ENCODE measurements around the gene CACTIN. TPM values are rescaled to one million over a fixed set of nuclear protein-coding genes. Genes with fewer than 3 reads are reported as not detected.

CACTIN gene
- total RNA-seq, 4 donors from 2014 or later: 21.1 to 46.5 (median 33.6) TPM

DNA sequence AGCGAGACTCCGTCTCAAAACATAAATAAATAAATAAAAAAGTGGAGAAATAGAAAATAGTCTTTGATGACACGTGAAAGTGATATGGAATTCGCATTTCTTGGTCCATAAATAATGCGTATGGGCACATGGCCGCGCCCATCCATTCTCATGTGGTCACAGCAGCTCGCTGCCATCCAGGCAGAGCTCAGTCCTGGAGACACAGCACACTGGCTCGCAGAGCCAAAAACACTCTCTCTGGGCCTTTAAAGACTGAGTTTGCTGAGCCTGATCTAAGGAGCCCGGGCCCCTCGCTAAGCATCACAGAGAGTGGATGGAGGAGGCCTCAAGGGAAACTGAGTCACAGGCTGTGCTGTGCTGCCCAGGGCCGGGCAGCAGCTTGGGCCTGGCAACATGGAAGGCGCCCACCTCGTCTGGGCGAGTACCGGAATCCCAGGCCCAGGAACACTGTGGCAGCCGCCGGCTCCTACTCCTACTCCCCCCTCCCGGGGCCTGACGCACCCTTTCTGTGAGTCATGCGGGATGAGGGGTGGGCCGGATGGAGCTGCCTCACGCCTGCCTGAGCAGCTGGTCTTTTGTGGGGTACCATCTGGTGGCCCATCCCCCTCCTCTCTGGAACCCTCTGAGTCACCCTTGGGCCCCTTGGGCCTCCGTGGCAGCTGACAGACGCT lies 28.9 kb upstream of the CACTIN start:
- TF ChIP-seq POLR2A (IDR thresholded peaks at IDR 0.05): no peak
- TF ChIP-seq, protein P1, sequence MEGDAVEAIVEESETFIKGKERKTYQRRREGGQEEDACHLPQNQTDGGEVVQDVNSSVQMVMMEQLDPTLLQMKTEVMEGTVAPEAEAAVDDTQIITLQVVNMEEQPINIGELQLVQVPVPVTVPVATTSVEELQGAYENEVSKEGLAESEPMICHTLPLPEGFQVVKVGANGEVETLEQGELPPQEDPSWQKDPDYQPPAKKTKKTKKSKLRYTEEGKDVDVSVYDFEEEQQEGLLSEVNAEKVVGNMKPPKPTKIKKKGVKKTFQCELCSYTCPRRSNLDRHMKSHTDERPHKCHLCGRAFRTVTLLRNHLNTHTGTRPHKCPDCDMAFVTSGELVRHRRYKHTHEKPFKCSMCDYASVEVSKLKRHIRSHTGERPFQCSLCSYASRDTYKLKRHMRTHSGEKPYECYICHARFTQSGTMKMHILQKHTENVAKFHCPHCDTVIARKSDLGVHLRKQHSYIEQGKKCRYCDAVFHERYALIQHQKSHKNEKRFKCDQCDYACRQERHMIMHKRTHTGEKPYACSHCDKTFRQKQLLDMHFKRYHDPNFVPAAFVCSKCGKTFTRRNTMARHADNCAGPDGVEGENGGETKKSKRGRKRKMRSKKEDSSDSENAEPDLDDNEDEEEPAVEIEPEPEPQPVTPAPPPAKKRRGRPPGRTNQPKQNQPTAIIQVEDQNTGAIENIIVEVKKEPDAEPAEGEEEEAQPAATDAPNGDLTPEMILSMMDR (IDR thresholded peaks at IDR 0.05): no peak
- no peak for DNase-seq (ENCODE audit: low spot score in 2 of 2)
- WGBS, 2 donors: 77 to 85% methylated on average over 16 of the region's 25 CpGs
- H3K4me3 ChIP-seq (ENCODE audit: low read depth, poor library complexity, severe bottlenecking): no peak overlapping the region
- intact Hi-C loops (cut with DNase I; ENCODE audit: low total_unique reads): no loop called here

DNA sequence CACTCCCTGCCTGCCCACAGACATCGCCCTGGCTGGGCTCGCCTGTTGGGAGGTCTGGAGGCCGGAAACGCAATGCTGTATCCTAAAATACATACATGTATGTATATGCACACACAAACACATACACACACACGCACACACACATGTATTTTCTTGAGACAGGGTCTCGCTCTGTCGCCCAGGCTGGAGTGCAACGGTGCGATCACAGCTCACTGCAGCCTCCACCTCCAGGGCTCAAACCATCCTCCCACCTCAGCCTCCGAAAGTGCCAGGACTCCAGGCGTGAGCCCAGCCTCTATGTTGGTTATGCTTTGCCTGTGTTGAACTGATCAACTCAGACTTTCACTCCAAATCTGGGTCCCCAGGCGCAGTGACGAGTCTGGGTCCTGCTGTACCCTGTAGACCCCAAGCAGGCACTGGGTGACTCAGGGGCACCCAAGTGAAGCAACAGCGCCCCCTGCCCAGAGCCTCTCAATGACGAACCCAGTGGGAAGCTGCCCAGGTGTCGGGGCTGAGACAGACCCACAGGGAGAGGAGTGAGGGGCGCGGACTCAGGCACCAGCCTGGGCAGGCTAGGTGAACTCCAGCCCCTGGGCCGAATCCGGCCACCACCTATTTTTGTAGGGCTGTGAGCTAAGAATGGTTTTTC lies 27.4 kb upstream of the CACTIN start:
- no peak for TF ChIP-seq POLR2A (IDR thresholded peaks at IDR 0.05)
- TF ChIP-seq, protein P1 (IDR thresholded peaks at IDR 0.05): no peak
- no peak for DNase-seq (ENCODE audit: low spot score in 2 of 2)
- intact Hi-C loops (cut with DNase I; ENCODE audit: low total_unique reads): no loop called here
- WGBS, 2 donors: 92 to 97% methylated on average over 20 of the region's 20 CpGs
- H3K4me3 ChIP-seq (ENCODE audit: low read depth, poor library complexity, severe bottlenecking): no peak overlapping the region

DNA sequence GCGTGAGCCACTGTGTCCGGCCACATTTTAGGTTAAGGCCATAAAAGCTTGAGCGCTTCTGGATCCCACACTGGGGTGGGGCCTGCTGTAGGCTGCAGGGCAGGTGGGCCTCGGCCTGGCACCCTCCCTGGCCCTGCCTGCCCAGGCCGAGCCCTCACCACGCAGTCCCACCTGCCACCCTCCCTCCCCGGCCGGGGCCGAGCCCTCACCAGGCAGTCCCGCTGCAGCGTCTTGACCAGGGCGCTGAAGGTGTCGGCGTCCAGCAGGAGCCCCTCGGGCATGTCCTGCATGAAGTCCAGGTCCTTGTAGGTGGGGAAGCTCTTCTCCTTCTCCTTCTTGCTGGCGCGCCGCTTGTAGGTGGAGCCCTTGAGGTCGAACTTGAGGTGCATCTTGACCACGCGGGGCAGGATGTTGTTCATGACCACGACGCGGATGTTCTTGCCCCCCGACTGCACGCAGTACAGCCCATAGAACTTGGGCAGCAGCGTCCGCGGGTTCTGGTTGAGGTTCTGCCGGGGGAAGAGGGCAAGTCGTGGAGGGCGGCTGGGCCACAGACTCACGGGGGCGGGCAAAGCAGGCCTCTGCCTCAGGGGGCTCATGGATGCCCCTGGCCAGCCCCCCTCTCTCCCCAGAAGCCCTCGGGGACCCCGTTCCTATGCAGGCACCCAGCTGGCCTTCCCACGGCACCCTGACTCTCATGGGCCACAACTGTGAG lies 26.6 kb upstream of the CACTIN start:
- intact Hi-C loops (cut with DNase I; ENCODE audit: low total_unique reads): no loop called here
- 90 to 92% methylated on average over 35 of the region's 37 CpGs for WGBS, 2 donors
- no peak for DNase-seq (ENCODE audit: low spot score in 2 of 2)

DNA sequence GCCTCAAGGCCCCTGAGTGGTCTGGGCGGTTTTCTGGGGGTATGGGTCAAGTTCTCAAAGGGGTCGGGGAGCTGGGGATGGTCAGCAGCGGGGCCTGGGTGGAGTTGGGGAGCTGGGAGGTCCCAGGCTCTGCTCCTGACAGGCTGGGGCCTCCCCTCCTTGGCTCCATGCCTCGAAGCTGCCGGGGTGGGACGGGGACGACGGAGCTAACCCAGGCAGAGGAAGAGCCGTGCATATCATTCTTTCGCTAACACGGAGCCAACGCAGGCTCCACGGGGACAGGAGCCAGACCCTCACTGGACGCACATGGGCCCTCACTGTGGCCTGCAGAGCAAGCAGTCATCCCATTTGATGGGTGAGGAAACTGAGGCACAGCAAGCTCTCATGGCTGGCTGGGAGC lies 25.8 kb upstream of the CACTIN start:
- no peak for DNase-seq (ENCODE audit: low spot score in 2 of 2)
- 92 to 93% methylated on average over 14 of the region's 14 CpGs for WGBS, 2 donors
- no peak for TF ChIP-seq POLR2A (IDR thresholded peaks at IDR 0.05)
- TF ChIP-seq, protein P1 (IDR thresholded peaks at IDR 0.05): no peak
- intact Hi-C loops (cut with DNase I; ENCODE audit: low total_unique reads): no loop called here
- H3K4me3 ChIP-seq (ENCODE audit: low read depth, poor library complexity, severe bottlenecking): no peak overlapping the region

More for the DNA sequence above, 26.6 kb upstream of the CACTIN start:
- no peak for TF ChIP-seq POLR2A (IDR thresholded peaks at IDR 0.05)
- TF ChIP-seq, protein P1 (IDR thresholded peaks at IDR 0.05): no peak
- H3K4me3 ChIP-seq (ENCODE audit: low read depth, poor library complexity, severe bottlenecking): no peak overlapping the region

DNA sequence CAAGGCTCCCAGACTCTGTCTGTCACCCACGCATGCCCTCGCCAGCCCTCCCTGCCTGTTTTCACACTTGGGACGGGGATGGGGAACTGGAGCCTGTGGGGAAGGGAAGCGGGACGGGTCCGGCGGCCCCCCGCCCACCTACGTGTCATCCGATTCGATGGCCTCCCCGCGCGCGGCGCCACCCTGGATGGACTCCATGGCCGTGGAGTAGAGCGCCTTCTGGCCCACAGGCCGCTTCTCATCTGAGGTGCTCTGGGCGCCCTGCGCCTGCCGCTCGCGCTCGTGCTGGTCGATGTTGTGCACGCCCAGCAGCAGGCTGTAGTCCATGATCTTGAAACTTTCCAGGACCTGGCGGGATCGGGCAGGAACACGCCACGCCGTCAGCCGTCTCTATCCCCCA lies 25.1 kb upstream of the CACTIN start:
- intact Hi-C loops (cut with DNase I; ENCODE audit: low total_unique reads): no loop called here
- 97 to 98% methylated on average over 33 of the region's 33 CpGs for WGBS, 2 donors

More for the DNA sequence above, 25.1 kb upstream of the CACTIN start:
- DNase-seq (ENCODE audit: low spot score in 2 of 2): no peak
- TF ChIP-seq POLR2A (IDR thresholded peaks at IDR 0.05): no peak
- TF ChIP-seq, protein P1 (IDR thresholded peaks at IDR 0.05): no peak
- H3K4me3 ChIP-seq (ENCODE audit: low read depth, poor library complexity, severe bottlenecking): no peak overlapping the region

Data from lower leg skin (tissue), 4 donors.